SK-N-SH treated with all-trans-retinoic acid at 6 μM for 48 hours (cell line): ENCODE measurements around the gene EMSY.

Experiments
- ATAC-seq: fragments of 200-7000 bp; cut with Tn5 transposase; 3 replicates; pipeline ENCODE4 v1.9.1; 2020; ENCODE audit warnings: mild to moderate bottlenecking, moderate library complexity
- ARNTL ChIP-seq: fragments of 450-650 bp; formaldehyde crosslinking; IDR thresholded peaks from 2 replicates; pipeline ENCODE4 v1.5.0; 2020; ENCODE audit warnings: low read depth, mild to moderate bottlenecking, moderate library complexity, borderline replicate concordance
- BACH2 ChIP-seq: fragments of 250-450 bp; sonication (Bioruptor Pico); IDR thresholded peaks from 2 replicates; pipeline ENCODE4 v1.9.0; 2021; ENCODE audit warnings: mild to moderate bottlenecking, borderline replicate concordance
- CREB5 ChIP-seq: fragments of 250-450 bp; sonication (Bioruptor Pico); IDR thresholded peaks from 2 replicates; pipeline ENCODE4 v1.5.1; 2020; ENCODE audit warnings: low read depth, mild to moderate bottlenecking, moderate library complexity
- CSDC2 ChIP-seq: fragments of 250-450 bp; sonication (Bioruptor Pico); IDR thresholded peaks from 2 replicates; pipeline ENCODE4 v1.5.0; 2020; ENCODE audit warnings: mild to moderate bottlenecking, moderate library complexity
- CSRNP3 ChIP-seq: fragments of 250-450 bp; sonication (Bioruptor Pico); IDR thresholded peaks from 2 replicates; pipeline ENCODE4 v1.5.1; 2021; ENCODE audit warnings: mild to moderate bottlenecking, moderate library complexity
- ESRRG ChIP-seq: fragments of 250-450 bp; sonication (Bioruptor Pico); IDR thresholded peaks from 2 replicates; pipeline ENCODE4 v1.6.1; 2021; ENCODE audit warnings: mild to moderate bottlenecking
- GLIS3 ChIP-seq: fragments of 250-450 bp; sonication (Bioruptor Pico); IDR thresholded peaks from 2 replicates; pipeline ENCODE4 v1.5.0; 2020; ENCODE audit warnings: mild to moderate bottlenecking, moderate library complexity
- ISL1 ChIP-seq: fragments of 250-450 bp; sonication (Bioruptor Pico); IDR thresholded peaks from 2 replicates; pipeline ENCODE4 v2.1.2; 2022; ENCODE audit warnings: mild to moderate bottlenecking, moderate library complexity
- OSR1 ChIP-seq: fragments of 250-450 bp; sonication (Bioruptor Pico); IDR thresholded peaks from 2 replicates; pipeline ENCODE4 v1.8.0; 2022; ENCODE audit warnings: moderate library complexity, mild to moderate bottlenecking, inconsistent platforms
- PATZ1 ChIP-seq: fragments of 250-450 bp; sonication (Bioruptor Pico); IDR thresholded peaks from 2 replicates; pipeline ENCODE4 v1.8.0; 2020; ENCODE audit warnings: mild to moderate bottlenecking, moderate library complexity, borderline replicate concordance
- POU6F1 ChIP-seq: fragments of 250-450 bp; sonication (Bioruptor Pico); IDR thresholded peaks from 2 replicates; pipeline ENCODE4 v1.8.0; 2021; ENCODE audit warnings: low read depth, mild to moderate bottlenecking, moderate library complexity, borderline replicate concordance
- PPARA ChIP-seq: fragments of 250-450 bp; sonication (Bioruptor Pico); IDR thresholded peaks from 2 replicates; pipeline ENCODE4 v1.5.0; 2020; ENCODE audit warnings: mild to moderate bottlenecking, borderline replicate concordance
- RARB ChIP-seq: fragments of 250-450 bp; sonication (Bioruptor Pico); IDR thresholded peaks from 2 replicates; pipeline ENCODE4 v1.8.0; 2021; ENCODE audit warnings: mild to moderate bottlenecking, moderate library complexity
- SNAI2 ChIP-seq: fragments of 250-450 bp; sonication (Bioruptor Pico); IDR thresholded peaks from 2 replicates; pipeline ENCODE4 v1.5.0; 2020; ENCODE audit warnings: mild to moderate bottlenecking, moderate library complexity
- TCF4 ChIP-seq: fragments of 250-450 bp; sonication (Bioruptor Pico); IDR thresholded peaks from 2 replicates; pipeline ENCODE4 v1.8.0; 2021; ENCODE audit warnings: mild to moderate bottlenecking, moderate library complexity, borderline replicate concordance
- ZC3H10 ChIP-seq: fragments of 250-450 bp; sonication (Bioruptor Pico); IDR thresholded peaks from 2 replicates; pipeline ENCODE4 v1.5.1; 2021; ENCODE audit warnings: mild to moderate bottlenecking, moderate library complexity
- ZFP3 ChIP-seq: fragments of 250-450 bp; sonication (Bioruptor Pico); IDR thresholded peaks from 2 replicates; pipeline ENCODE4 v1.5.0; 2020; ENCODE audit warnings: mild to moderate bottlenecking, moderate library complexity
- ZNF565 ChIP-seq: fragments of 450-650 bp; formaldehyde crosslinking; conservative IDR thresholded peaks from 2 replicates; pipeline ENCODE4 v1.5.0; 2020; ENCODE audit warnings: low read depth, mild to moderate bottlenecking, moderate library complexity
- ZNF70 ChIP-seq: fragments of 450-650 bp; formaldehyde crosslinking; IDR thresholded peaks from 2 replicates; pipeline ENCODE4 v1.5.0; 2020; ENCODE audit warnings: mild to moderate bottlenecking, moderate library complexity
- ZNF8 ChIP-seq: fragments of 450-650 bp; formaldehyde crosslinking; IDR thresholded peaks from 2 replicates; pipeline ENCODE4 v1.5.0; 2020; ENCODE audit warnings: mild to moderate bottlenecking, moderate library complexity
- TF ChIP-seq, protein P1 (sequence below): fragments of 250-450 bp; sonication (Bioruptor Pico); IDR thresholded peaks from 2 replicates; pipeline ENCODE4 v1.5.0; 2020; ENCODE audit warnings: mild to moderate bottlenecking, moderate library complexity

The EMSY gene

DNA sequence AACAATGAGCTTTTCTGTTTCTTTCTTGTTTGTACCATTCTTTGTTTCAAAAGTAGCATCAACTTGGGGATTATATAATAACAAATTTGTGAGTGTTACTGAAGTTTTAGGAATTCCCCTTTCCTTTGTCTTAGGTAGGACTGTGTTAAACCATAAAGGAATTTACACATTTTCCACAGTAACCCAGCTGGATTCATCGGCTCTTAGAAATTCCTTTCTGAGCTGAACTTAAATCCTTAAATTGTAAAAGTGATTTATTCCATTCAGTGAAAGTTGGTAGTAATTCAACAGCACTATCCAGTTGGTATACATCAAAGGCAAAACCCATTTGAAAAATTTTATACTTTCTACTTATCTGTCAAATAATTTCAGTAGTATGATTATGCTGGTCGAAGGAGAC is 11.8 kb downstream of the EMSY start:
- TF ChIP-seq PATZ1 (CRISPR knock-in tag) (no peak), ARNTL (CRISPR knock-in tag) (no peak), POU6F1 (CRISPR knock-in tag) (no peak), ESRRG (CRISPR knock-in tag) (no peak), ZNF8 (CRISPR knock-in tag) (no peak), SNAI2 (no peak), PPARA (no peak), ZNF70 (CRISPR knock-in tag) (no peak), ZC3H10 (CRISPR knock-in tag) (no peak), OSR1 (CRISPR knock-in tag) (no peak), TCF4 (no peak), GLIS3 (CRISPR knock-in tag) (no peak), ZNF565 (CRISPR knock-in tag) (no peak), ISL1 (CRISPR knock-in tag) (no peak)
- TF ChIP-seq, protein P1, sequence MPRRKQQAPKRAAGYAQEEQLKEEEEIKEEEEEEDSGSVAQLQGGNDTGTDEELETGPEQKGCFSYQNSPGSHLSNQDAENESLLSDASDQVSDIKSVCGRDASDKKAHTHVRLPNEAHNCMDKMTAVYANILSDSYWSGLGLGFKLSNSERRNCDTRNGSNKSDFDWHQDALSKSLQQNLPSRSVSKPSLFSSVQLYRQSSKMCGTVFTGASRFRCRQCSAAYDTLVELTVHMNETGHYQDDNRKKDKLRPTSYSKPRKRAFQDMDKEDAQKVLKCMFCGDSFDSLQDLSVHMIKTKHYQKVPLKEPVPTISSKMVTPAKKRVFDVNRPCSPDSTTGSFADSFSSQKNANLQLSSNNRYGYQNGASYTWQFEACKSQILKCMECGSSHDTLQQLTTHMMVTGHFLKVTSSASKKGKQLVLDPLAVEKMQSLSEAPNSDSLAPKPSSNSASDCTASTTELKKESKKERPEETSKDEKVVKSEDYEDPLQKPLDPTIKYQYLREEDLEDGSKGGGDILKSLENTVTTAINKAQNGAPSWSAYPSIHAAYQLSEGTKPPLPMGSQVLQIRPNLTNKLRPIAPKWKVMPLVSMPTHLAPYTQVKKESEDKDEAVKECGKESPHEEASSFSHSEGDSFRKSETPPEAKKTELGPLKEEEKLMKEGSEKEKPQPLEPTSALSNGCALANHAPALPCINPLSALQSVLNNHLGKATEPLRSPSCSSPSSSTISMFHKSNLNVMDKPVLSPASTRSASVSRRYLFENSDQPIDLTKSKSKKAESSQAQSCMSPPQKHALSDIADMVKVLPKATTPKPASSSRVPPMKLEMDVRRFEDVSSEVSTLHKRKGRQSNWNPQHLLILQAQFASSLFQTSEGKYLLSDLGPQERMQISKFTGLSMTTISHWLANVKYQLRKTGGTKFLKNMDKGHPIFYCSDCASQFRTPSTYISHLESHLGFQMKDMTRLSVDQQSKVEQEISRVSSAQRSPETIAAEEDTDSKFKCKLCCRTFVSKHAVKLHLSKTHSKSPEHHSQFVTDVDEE (CRISPR knock-in tag), result no peak
- ATAC-seq, result no peak

GRCh38 chr11:76459299-76459698 is 14.5 kb downstream of the EMSY start:
- 0 out of 3 replicates have a peak, but pooled peaks have one; percentile 32 for ATAC-seq
- no peak for TF ChIP-seq OSR1 (CRISPR knock-in tag)
- no peak for TF ChIP-seq ZNF8 (CRISPR knock-in tag)
- no peak for TF ChIP-seq SNAI2
- TF ChIP-seq ZFP3 (CRISPR knock-in tag), result no peak
- TF ChIP-seq RARB (CRISPR knock-in tag), result no peak
- no peak for TF ChIP-seq TCF4
- no peak for TF ChIP-seq ZNF70 (CRISPR knock-in tag)
- TF ChIP-seq ZC3H10 (CRISPR knock-in tag), result no peak
- no peak for TF ChIP-seq CREB5 (CRISPR knock-in tag)
- TF ChIP-seq CSDC2 (CRISPR knock-in tag), result no peak
- no peak for TF ChIP-seq GLIS3 (CRISPR knock-in tag)
- TF ChIP-seq, protein P1 (CRISPR knock-in tag), result no peak

DNA sequence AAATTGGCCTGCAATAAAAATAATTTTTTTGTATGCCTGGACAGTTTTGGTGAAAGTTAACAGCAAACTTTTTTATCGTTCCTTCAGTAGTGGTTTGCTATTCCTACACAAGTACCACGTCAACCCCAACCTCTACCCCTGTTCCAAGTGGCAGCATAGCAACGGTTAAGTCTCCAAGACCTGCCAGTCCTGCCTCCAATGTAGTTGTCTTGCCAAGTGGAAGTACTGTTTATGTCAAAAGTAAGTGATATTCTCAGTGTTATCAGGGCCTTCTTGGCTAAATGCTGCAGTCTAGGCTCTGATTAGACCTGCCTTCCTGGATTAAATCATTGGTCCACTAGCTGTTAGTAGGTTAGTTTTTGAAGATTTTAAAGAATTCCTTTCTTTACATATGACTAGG is 15.0 kb downstream of the EMSY start:
- ATAC-seq, result no peak
- no peak for TF ChIP-seq OSR1 (CRISPR knock-in tag)
- no peak for TF ChIP-seq PPARA
- TF ChIP-seq CREB5 (CRISPR knock-in tag), result no peak
- no peak for TF ChIP-seq CSDC2 (CRISPR knock-in tag)
- TF ChIP-seq ISL1 (CRISPR knock-in tag), result no peak
- no peak for TF ChIP-seq ZNF70 (CRISPR knock-in tag)
- TF ChIP-seq CSRNP3 (CRISPR knock-in tag), result no peak
- TF ChIP-seq ZNF8 (CRISPR knock-in tag), result no peak
- TF ChIP-seq TCF4, result no peak
- no peak for TF ChIP-seq GLIS3 (CRISPR knock-in tag)
- TF ChIP-seq SNAI2, result no peak
- TF ChIP-seq BACH2 (CRISPR knock-in tag), result no peak
- no peak for TF ChIP-seq POU6F1 (CRISPR knock-in tag)
- no peak for TF ChIP-seq ARNTL (CRISPR knock-in tag)
- no peak for TF ChIP-seq ZNF565 (CRISPR knock-in tag)
